K562 (cell line): ENCODE results near the gene ITPR1. TPM values are rescaled to one million over a fixed set of nuclear protein-coding genes. Genes with fewer than 3 reads are reported as not detected.
A peak's percentile ranks its signal among the peaks of the same experiment; 100 is the strongest.

Experiments used
- CSDE1 ChIP-seq, 2 experiments: fragments of 450-650 bp; IDR thresholded peaks; 2 replicates each; pipeline ENCODE4 v1.6.1; 2016; ENCODE audit warnings: mild to moderate bottlenecking in 1 of 2
- EGR1 ChIP-seq: fragments of 450-650 bp; conservative IDR thresholded peaks from 2 replicates; pipeline ENCODE4 v1.6.1; 2017; ENCODE audit warnings: mild to moderate bottlenecking
- KDM2B ChIP-seq: fragments of 250-450 bp; sonication (Bioruptor Pico); IDR thresholded peaks from 2 replicates; pipeline ENCODE4 v1.8.0; 2021; ENCODE audit warnings: mild to moderate bottlenecking, moderate library complexity
- PML ChIP-seq: IDR thresholded peaks from 2 replicates; pipeline ENCODE4 v1.6.1; 2012; ENCODE audit warnings: low read length, inconsistent platforms
- SRF ChIP-seq, 2 experiments: fragments of 250-450, 450-650 bp in 1 of 2; sonication (Bioruptor Pico) in 1 of 2; sonication (generic) in 1 of 2; formaldehyde crosslinking; IDR thresholded peaks; 2 replicates each; pipeline versions ENCODE4 v1.5.0 to v1.5.1; 2020 to 2022; ENCODE audit warnings: mild to moderate bottlenecking in 1 of 2, missing genetic modification reagents in 1 of 2
- YY1 ChIP-seq, 3 experiments: IDR thresholded peaks; 2 replicates each; pipeline ENCODE4 v1.6.1; 2011; ENCODE audit warnings: low read length in 2 of 3, mild to moderate bottlenecking in 2 of 3, moderate library complexity in 2 of 3, borderline replicate concordance in 1 of 3, control low read depth in 1 of 3, low read depth in 1 of 3; ENCODE audit not compliant: insufficient read depth in 3 of 3, insufficient replicate concordance in 2 of 3, control insufficient read depth in 1 of 3, insufficient read length in 1 of 3; ENCODE audit errors: extremely low read depth in 1 of 3
- ZC3H8 ChIP-seq: fragments of 450-650 bp; IDR thresholded peaks from 2 replicates; pipeline ENCODE4 v1.6.1; 2017
- polyA plus RNA-seq, 8 experiments: library from polyadenylated mRNA; depleted of rRNA in 4 of 8; stranded (reverse) in 5 of 8; unstranded in 3 of 8; fragments of >200 nt; fragmentation: Nextera tagmentation in 2 of 8; fragmentation: Illumina TruSeq in 1 of 8; extraction: Ambion mirVana in 2 of 8; extraction: Trizol in 1 of 8; gene quantifications; 2 replicates each; pipeline versions ENCODE4 v1.2.1 to v1.2.3, GENCODE V29; 2011 to 2014; ENCODE audit warnings: inconsistent platforms in 1 of 8, missing spikeins in 1 of 8
- total RNA-seq, 7 experiments: library from RNA; depleted of rRNA in 6 of 7; stranded (reverse); fragments of >200 nt in 6 of 7; fragmentation: Illumina TruSeq in 2 of 7; extraction: Trizol in 2 of 7; gene quantifications; 2 replicates each; pipeline versions ENCODE4 v1.2.1 to v1.2.3, GENCODE V29; 2011 to 2021; ENCODE audit warnings: low replicate concordance in 1 of 7
- TF ChIP-seq, protein P1 (sequence below): sonication (generic); formaldehyde crosslinking; IDR thresholded peaks from 2 replicates; pipeline ENCODE4 v1.8.1; 2022; ENCODE audit warnings: missing genetic modification reagents
- TF ChIP-seq, protein P2 (sequence below): fragments of 450-650 bp; formaldehyde crosslinking; IDR thresholded peaks from 2 replicates; pipeline ENCODE4 v1.4.0; 2022; ENCODE audit warnings: missing genetic modification characterization
- TF ChIP-seq, protein P3 (sequence below): sonication (generic); formaldehyde crosslinking; IDR thresholded peaks from 2 replicates; pipeline ENCODE4 v1.8.0; 2022; ENCODE audit warnings: mild to moderate bottlenecking, missing genetic modification reagents
- TF ChIP-seq, protein P4 (sequence below): fragments of 450-650 bp; formaldehyde crosslinking; conservative IDR thresholded peaks from 2 replicates; pipeline ENCODE4 v1.4.0; 2022; ENCODE audit warnings: mild to moderate bottlenecking, missing genetic modification characterization
- TF ChIP-seq, protein P5 (sequence below): fragments of 450-650 bp; IDR thresholded peaks from 2 replicates; pipeline ENCODE4 v1.6.1; 2016
- TF ChIP-seq, protein P6 (sequence below): fragments of 150-350 bp; IDR thresholded peaks from 2 replicates; pipeline ENCODE4 v1.6.1; 2014; ENCODE audit warnings: low read depth, mild to moderate bottlenecking, low read length, borderline replicate concordance

ITPR1 gene
- total and polyA plus RNA-seq, 9 of the 15 experiments (the other 6 are each of a cell fraction or from before 2014, with no cell fraction given), result 22.4 to 40.0 (median 27.4) TPM

DNA sequence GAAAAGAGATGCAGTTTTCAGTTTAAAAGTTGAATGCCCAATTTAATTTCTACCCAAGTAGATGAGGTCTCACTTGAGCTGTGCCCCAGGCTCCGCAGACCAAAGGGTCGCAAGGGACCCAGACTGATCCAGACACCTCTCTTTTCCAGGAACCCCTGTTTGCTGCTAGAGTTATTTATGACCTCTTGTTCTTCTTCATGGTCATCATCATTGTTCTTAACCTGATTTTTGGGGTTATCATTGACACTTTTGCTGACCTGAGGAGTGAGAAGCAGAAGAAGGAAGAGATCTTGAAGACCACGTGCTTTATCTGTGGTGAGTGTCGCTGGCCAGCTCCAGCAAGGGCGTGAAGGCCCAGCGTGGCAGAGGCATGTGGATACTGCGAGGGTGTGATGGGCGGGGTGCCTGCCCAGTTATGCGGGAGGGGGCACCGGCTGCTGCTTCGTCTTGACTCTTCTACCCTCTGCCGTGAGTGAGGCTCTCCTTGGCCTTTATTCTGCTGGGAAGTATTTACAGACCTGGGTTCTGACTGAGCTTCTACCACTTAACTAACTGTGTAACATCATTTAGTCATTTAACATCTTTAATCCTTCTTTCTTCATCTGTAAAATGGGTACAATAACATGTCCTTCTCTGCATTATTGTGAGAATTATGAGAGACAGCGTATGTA is 321.9 kb downstream of the ITPR1 start (continued):
- TF ChIP-seq SRF (CRISPR knock-in tag; IDR thresholded peaks at IDR 0.05) (no peak), KDM2B (CRISPR knock-in tag) (no peak), YY1 (IDR thresholded peaks at IDR 0.05; ENCODE audit: borderline replicate concordance in 1 of 3, control insufficient read depth in 1 of 3, extremely low read depth in 1 of 3, insufficient read depth in 3 of 3, insufficient read length in 1 of 3, insufficient replicate concordance in 2 of 3, low read depth in 1 of 3, low read length in 2 of 3) (no peak), CSDE1 (IDR thresholded peaks at IDR 0.05) (no peak), EGR1 (no peak), PML (no peak), ZC3H8 (no peak)
- TF ChIP-seq, protein P1, sequence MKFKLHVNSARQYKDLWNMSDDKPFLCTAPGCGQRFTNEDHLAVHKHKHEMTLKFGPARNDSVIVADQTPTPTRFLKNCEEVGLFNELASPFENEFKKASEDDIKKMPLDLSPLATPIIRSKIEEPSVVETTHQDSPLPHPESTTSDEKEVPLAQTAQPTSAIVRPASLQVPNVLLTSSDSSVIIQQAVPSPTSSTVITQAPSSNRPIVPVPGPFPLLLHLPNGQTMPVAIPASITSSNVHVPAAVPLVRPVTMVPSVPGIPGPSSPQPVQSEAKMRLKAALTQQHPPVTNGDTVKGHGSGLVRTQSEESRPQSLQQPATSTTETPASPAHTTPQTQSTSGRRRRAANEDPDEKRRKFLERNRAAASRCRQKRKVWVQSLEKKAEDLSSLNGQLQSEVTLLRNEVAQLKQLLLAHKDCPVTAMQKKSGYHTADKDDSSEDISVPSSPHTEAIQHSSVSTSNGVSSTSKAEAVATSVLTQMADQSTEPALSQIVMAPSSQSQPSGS (CRISPR knock-in tag), result no peak
- TF ChIP-seq, protein P2, sequence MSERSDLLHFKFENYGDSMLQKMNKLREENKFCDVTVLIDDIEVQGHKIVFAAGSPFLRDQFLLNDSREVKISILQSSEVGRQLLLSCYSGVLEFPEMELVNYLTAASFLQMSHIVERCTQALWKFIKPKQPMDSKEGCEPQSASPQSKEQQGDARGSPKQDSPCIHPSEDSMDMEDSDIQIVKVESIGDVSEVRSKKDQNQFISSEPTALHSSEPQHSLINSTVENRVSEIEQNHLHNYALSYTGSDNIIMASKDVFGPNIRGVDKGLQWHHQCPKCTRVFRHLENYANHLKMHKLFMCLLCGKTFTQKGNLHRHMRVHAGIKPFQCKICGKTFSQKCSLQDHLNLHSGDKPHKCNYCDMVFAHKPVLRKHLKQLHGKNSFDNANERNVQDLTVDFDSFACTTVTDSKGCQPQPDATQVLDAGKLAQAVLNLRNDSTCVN, result no peak
- TF ChIP-seq, protein P3, sequence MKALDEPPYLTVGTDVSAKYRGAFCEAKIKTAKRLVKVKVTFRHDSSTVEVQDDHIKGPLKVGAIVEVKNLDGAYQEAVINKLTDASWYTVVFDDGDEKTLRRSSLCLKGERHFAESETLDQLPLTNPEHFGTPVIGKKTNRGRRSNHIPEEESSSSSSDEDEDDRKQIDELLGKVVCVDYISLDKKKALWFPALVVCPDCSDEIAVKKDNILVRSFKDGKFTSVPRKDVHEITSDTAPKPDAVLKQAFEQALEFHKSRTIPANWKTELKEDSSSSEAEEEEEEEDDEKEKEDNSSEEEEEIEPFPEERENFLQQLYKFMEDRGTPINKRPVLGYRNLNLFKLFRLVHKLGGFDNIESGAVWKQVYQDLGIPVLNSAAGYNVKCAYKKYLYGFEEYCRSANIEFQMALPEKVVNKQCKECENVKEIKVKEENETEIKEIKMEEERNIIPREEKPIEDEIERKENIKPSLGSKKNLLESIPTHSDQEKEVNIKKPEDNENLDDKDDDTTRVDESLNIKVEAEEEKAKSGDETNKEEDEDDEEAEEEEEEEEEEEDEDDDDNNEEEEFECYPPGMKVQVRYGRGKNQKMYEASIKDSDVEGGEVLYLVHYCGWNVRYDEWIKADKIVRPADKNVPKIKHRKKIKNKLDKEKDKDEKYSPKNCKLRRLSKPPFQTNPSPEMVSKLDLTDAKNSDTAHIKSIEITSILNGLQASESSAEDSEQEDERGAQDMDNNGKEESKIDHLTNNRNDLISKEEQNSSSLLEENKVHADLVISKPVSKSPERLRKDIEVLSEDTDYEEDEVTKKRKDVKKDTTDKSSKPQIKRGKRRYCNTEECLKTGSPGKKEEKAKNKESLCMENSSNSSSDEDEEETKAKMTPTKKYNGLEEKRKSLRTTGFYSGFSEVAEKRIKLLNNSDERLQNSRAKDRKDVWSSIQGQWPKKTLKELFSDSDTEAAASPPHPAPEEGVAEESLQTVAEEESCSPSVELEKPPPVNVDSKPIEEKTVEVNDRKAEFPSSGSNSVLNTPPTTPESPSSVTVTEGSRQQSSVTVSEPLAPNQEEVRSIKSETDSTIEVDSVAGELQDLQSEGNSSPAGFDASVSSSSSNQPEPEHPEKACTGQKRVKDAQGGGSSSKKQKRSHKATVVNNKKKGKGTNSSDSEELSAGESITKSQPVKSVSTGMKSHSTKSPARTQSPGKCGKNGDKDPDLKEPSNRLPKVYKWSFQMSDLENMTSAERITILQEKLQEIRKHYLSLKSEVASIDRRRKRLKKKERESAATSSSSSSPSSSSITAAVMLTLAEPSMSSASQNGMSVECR (CRISPR knock-in tag), result peak; percentile 18; the same call in 1 of the 2 replicates
- TF ChIP-seq, protein P4, sequence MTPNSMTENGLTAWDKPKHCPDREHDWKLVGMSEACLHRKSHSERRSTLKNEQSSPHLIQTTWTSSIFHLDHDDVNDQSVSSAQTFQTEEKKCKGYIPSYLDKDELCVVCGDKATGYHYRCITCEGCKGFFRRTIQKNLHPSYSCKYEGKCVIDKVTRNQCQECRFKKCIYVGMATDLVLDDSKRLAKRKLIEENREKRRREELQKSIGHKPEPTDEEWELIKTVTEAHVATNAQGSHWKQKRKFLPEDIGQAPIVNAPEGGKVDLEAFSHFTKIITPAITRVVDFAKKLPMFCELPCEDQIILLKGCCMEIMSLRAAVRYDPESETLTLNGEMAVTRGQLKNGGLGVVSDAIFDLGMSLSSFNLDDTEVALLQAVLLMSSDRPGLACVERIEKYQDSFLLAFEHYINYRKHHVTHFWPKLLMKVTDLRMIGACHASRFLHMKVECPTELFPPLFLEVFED (CRISPR knock-in tag), result no peak
- TF ChIP-seq, protein P5, sequence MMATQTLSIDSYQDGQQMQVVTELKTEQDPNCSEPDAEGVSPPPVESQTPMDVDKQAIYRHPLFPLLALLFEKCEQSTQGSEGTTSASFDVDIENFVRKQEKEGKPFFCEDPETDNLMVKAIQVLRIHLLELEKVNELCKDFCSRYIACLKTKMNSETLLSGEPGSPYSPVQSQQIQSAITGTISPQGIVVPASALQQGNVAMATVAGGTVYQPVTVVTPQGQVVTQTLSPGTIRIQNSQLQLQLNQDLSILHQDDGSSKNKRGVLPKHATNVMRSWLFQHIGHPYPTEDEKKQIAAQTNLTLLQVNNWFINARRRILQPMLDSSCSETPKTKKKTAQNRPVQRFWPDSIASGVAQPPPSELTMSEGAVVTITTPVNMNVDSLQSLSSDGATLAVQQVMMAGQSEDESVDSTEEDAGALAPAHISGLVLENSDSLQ, result no peak
- TF ChIP-seq, protein P6, sequence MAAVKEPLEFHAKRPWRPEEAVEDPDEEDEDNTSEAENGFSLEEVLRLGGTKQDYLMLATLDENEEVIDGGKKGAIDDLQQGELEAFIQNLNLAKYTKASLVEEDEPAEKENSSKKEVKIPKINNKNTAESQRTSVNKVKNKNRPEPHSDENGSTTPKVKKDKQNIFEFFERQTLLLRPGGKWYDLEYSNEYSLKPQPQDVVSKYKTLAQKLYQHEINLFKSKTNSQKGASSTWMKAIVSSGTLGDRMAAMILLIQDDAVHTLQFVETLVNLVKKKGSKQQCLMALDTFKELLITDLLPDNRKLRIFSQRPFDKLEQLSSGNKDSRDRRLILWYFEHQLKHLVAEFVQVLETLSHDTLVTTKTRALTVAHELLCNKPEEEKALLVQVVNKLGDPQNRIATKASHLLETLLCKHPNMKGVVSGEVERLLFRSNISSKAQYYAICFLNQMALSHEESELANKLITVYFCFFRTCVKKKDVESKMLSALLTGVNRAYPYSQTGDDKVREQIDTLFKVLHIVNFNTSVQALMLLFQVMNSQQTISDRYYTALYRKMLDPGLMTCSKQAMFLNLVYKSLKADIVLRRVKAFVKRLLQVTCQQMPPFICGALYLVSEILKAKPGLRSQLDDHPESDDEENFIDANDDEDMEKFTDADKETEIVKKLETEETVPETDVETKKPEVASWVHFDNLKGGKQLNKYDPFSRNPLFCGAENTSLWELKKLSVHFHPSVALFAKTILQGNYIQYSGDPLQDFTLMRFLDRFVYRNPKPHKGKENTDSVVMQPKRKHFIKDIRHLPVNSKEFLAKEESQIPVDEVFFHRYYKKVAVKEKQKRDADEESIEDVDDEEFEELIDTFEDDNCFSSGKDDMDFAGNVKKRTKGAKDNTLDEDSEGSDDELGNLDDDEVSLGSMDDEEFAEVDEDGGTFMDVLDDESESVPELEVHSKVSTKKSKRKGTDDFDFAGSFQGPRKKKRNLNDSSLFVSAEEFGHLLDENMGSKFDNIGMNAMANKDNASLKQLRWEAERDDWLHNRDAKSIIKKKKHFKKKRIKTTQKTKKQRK, result no peak
